Stimulated activated CD8-positive, alpha-beta memory T cell treated with anti-CD3 and anti-CD28 coated beads, Interleukin-2, amount 100 ng/mL, for 48 hours (primary cell): Measurements from ENCODE around the gene TNK2.
"Not testable (repeated sequence)": the region's sequence is repeated elsewhere in the genome, so short reads cannot be mapped to it uniquely, and the experiment has no call there.

ENCODE experiments used
- DNase-seq, 2 donors: peaks; one replicate each; pipeline ENCODE4 v3.0.0-alpha.2; 2020; ENCODE audit warnings: low read depth in 2 of 2

The TNK2 gene

DNA sequence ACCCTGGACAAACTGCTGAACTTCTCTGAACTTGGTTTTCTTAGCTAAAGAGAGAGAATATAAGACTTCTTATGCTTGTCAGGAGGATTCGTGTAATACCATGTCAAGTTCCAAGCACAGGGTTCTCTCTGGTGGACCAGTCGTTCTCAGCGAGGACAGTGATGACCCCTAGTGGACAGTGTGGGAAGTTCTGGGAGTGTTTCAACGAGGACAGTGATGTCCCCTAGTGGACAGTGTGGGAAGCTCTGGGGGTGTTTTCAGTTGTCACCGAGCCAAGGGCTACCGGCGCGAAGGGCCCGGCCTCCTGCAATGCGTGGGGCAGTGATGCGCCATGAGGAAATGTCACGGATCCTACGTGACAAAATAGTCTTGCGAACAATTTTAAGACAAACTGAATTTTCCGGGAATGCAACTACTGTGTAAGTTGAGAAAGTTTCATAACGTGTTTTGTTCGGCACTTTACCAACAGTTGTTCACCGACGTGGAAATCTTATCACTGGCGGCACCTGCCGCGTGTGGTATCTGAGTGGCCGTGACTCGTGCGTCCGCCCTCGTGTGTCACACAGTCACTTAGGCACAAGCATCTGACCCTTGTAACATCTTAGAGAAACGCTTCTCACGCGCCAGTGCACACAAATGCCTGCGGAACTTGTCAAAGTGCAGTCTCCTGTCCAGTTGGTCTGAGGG is 57.4 kb downstream of the TNK2 start:
- DNase-seq: peak; percentile 66 to 78

GRCh38 chr3:195849322-195850074 is 58.9 kb downstream of the TNK2 start:
- DNase-seq: no peak

DNA sequence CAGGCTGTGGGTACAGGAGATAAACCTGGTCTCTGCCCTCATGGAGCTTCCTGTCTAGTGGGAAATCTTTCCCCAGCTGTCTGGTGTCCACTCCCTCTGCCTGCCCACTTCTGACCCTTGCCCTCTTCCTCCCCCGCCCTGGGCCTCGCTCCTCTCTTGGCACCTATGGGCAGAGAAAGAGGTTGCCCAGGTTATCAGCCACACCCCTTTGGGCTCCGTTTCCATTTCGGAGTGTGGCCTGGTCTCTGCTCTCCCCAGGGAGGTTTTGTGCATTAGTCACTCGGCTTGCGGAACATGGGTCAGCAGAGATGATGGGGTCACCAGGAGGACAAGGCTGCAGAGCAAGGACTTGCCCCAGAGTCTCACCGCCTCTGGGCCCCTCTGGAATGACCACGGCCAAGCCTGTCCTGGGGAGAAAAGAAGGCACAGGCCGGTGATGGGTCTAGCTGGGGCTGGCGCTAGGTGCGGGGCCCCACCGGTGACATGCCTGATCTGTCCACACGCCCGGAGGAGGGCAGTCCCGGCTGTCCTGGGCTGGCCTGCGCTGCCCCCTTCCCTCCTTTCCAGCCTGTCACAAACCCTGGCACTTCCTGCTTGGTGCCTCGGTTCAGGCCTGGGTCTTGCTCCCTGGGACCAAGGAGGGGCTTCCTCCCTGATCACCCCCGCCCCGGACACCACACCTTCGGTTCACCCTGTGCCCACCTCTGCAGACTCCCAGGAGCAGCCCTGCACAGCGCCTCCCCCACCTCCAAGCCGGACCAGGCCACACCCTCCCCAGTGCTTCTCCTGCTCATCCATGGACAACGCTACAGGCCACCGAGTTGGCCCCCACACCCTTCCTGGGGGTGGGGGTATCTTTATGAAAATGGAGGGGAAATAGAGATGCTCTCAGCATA is 61.0 kb downstream of the TNK2 start:
- DNase-seq: no peak

GRCh38 chr3:195845483-195845882 is 62.9 kb downstream of the TNK2 start:
- no peak for DNase-seq

DNA sequence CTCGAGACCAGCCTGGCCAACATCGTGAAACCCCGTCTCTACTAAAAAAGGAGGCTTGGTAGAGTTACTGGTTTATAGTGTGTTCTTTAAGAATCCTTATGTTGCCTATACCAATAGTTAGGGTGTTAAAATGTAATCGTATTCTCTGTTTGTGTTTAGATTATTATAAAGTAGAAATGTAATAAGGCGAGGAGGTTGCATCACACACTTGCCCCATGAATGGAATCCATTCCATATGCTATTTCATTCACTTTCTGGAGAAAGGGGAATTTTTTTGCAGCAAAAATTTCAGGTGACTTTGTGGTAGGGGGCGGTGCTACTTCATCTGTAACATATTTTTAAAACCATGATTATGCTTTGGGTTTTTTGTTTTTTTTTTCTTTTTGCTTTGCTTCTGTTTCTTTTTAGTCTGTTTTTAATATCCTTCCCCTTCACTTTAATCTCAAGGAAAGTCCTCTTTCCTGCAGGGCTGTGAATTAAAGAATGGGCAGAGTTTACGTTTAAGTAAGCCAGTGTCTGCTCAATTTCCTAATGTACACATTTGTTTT is 63.6 kb downstream of the TNK2 start:
- no peak for DNase-seq

GRCh38 chr3:195839260-195840010 is 68.9 kb downstream of the TNK2 start:
- no peak for DNase-seq

DNA sequence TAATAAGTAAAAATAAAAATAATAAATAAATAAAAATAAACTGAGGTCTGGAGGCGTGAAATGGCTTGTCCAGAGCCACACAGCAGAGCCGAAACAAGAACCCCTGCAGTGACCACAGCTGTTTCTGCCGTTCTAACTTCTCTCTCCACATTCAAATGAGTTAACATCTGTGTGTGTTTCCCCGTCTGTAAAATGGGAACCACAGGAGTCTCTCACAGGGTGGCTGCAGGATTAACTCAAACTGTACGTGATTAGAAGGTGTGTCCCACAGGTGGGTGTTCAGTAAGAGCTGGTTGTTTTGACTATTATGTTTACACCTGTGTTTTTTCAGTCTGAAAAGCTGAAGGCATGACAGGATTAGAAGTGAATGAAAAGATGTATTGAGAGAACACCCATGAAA is 69.6 kb downstream of the TNK2 start:
- no peak for DNase-seq

- DNase-seq: no peak
Measured at GRCh38 chr3:195836476-195837135, 71.7 kb downstream of the TNK2 start.

- no peak for DNase-seq
Measured at GRCh38 chr3:195835791-195836190, 72.6 kb downstream of the TNK2 start.

DNA sequence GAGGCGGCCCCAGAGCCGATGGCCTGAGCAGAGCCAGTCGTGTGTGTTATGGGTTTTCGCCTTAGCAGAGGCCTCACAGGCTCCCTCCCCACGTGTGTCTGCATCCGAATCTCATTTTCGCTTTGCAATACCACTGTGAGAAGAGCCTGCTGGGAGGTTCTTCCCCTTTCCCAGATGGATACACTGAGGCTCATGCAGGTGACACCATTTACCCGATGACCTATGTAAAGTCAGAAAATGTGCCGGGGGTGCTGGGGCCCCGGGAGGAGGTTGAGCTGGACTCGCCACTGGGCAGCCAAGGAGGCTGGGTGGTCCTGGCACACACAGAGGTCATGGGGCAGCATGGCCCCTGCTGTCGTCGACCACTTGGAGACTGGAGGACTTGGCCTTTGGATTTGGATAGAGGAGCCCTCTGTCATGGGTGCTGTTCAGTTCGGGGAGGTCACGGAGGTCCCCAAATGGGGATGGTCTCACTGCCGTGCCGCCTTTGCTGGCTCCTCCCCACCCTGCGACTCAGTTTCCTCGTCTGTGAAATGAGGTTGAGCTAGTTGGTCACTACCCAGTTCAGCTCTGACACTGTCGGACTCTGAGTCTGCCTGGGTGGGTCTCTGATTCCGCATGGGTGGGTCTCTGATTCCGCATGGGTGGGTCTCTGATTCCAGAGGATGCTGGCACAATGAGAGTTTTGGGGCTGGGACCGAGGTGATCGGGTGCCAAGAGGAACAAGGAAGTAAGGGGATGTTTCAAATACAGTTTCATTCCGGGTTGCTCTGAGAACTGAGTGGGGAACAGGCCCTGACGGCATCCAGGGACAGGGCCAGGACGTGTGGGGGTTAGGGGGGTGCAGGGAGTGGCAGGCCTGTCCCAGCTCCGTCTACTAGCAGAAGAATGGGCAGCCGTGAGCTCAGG is 73.4 kb downstream of the TNK2 start:
- DNase-seq: no peak

- DNase-seq: no peak
Measured at GRCh38 chr3:195829897-195830254, 78.5 kb downstream of the TNK2 start.

DNA sequence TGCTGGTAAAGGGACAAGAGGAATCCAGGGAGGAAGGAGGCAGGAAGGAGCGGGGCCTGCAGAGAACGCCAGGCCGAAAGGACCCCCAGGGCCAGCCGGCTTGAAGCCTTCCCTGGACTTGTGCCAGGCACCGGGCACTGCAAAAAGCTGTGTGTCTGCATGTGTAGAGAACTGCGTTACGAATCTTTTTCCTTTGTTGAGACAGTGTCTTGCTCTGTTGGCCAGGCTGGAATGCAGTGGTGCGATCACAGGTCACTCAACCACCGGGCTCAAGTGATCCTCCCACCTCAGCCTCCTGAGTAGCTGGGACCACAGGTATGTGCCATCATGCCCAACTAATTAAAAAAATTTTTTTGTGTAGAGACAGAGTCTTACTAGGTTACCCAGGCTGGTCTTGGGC is 79.6 kb downstream of the TNK2 start:
- DNase-seq: no peak

DNA sequence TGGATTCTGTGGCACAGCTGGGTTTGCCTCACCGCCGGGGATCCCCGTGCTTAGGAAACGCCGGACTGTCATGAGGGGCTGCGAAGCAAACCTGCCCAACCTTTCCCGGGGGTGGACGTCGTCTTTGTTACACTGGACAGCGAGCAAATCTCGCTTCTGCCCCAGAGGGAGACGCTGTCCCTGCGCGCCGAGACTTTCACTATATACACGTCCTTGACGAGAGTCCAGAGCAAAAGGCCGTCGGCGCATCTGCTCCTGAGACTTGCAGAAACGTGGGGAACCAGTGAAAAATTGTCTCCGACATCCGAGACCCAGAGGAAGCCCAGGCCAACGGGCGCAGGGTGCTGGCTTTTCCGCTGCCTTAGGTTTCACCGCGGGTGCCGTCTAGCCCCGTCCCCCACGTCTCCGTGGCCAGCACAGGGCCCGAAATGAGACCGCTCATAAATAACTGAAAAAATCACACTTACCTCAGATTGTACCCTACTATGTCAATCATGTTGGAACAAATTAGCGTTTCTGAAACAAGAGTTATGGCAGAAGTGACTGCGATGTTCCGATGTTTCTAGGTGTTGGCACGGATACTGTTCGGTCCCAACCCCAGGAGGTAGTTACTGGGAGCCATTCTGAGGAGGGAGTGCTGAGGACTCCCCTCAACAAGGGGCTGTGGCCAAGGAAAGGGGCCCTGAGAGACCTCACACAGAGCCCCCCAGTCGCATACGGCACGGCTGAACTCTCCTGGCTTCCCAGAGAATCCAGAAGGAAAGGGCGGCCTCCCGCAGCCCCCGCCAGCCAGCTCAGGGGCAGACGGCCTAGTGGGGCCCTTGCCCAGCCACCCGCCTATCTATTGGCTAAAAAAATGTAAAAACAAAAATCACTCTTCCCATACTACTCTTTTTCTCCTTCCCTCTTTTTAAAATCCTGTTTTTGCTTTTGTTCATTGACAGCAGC is 82.2 kb downstream of the TNK2 start:
- DNase-seq: no peak

- DNase-seq: no peak
Measured at GRCh38 chr3:195825191-195825588, 83.2 kb downstream of the TNK2 start.

GRCh38 chr3:195824425-195825190 is 83.7 kb downstream of the TNK2 start:
- not testable (repeated sequence) for DNase-seq

- no peak for DNase-seq
Measured at GRCh38 chr3:195823999-195824398, 84.4 kb downstream of the TNK2 start.

- DNase-seq: no peak
Measured at GRCh38 chr3:195823280-195823679, 85.1 kb downstream of the TNK2 start.

GRCh38 chr3:195822131-195822696 is 86.1 kb downstream of the TNK2 start:
- no peak for DNase-seq
